Ramos (cell line): Measurements from ENCODE around the gene MCAT.

ENCODE experiments used
- in situ Hi-C: fragments of 300-500 bp; cut with MboI; formaldehyde crosslinking; loops from one replicate; pipeline ENCODE4 v1.14.3; 2022; ENCODE audit warnings: low sequenced_read_pairs; ENCODE audit not compliant: unreplicated experiment

The MCAT gene

DNA sequence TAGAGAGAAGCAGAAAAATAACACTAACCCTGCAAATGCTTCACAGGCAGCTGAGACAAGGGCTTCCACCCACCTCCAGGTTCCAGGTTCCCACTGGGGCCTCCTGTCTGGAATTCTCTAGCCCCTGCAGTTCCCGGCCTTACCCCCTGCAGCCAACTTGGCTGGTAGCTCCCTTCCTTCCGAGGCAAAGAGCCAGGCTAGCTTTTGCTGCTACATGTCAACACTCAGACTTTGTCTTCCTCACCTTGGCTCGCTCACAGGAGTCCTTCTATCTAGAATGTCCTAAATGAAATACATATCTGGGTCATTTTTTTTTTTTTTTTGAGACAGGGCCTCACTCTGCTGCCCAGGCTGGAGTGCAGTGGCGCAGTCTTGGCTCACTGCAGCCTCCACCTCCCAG is 44.1 kb downstream of the MCAT start:
- in situ Hi-C loops = no loop called here

DNA sequence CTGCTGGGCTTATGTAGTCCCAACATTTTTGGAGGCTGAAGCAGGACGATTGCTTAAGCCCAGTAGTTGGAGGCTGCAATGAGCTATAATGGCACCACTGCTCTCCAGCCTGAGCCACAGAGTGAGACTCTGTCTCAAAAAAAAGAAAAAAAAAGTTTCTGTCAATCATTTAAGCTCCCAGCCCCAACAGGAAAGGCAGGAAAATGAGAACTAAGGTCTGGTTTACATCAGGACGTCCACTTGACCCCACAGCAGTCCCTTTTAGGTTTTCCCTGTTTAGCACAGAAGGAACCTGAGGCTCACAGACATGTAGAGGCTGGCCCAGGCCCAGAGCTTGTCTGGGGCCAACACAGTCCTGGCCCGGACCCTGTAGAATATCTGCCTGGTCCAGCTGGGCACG is 44.8 kb downstream of the MCAT start:
- in situ Hi-C loops = no loop called here

DNA sequence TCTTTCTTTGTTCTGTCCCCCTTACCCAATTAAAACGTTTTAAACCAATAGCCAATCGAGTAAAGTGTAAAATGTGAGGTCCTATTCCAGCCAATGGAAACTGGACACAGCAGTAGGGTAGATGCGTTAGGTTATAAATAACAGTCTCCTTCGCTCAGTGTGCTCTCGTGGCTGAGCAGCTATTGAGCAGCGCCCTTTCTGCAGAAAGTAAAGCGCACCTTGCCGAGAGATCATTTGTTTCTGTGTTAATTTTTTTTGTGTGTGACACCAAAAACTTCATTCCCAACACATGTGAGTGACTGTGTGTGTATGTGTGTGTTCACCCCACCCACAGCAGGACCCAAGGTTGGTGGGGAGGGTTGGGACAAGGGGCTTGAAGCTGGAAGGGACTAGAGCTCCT is 46.8 kb downstream of the MCAT start:
- in situ Hi-C loops = no loop called here

DNA sequence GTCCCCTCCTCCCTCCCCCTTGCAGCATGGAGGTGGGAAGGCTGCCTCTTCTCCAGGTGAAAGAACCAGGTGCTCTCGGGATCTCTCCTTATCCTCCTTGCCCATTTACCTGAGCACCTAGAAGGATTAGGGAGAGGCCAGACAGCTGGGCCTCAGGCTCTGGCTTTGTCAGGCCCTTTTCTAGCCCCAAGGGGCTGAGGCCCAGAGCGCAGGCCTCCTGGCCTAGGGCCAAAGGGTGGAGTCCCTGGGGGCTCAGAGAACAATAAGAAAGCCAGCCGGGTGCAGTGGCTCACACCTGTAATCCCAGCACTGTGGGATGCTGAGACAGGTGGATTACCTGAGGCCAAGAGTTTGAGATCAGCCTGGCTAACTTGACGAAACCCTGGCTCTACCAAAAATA is 48.6 kb downstream of the MCAT start:
- in situ Hi-C loops = no loop called here

DNA sequence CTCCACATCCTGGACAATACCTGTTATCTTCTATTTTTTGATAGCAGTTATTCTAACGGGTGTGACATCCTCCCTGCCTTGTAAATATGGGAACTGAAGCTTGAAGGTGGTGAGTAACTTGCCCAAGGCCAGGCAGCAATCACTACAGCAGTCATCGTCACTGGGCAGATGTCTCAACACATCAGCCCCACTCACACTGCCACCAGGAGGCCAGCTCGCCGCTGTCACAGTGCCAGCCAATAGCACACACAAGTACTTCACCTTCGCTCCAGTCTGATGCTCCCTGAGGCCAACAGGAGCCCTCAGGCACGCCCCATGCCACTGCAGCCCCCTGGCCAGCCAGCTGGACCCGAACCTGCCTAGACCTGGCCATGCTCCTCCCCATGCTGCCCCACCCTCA is 49.1 kb downstream of the MCAT start:
- in situ Hi-C loops = no loop called here

DNA sequence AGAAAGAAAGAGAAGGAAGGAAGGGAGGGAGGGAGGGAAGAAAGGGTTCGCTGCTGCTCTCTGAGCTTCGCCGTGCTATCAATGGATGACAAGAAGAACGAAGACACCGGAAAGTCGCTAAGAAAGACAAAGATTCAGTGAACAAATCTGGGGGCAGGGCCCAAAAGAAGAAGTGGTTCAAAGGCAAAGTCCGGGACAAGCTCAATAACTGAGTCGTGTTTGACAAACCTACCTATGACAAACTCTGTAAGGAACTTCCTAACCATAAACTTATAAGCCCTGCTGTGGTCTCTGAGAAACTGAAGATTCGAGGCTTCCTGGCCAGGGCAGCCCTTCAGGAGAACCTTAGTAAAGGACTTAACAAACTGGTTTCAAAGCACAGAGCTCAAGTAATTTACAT is 51.1 kb downstream of the MCAT start:
- in situ Hi-C loops = no loop called here

DNA sequence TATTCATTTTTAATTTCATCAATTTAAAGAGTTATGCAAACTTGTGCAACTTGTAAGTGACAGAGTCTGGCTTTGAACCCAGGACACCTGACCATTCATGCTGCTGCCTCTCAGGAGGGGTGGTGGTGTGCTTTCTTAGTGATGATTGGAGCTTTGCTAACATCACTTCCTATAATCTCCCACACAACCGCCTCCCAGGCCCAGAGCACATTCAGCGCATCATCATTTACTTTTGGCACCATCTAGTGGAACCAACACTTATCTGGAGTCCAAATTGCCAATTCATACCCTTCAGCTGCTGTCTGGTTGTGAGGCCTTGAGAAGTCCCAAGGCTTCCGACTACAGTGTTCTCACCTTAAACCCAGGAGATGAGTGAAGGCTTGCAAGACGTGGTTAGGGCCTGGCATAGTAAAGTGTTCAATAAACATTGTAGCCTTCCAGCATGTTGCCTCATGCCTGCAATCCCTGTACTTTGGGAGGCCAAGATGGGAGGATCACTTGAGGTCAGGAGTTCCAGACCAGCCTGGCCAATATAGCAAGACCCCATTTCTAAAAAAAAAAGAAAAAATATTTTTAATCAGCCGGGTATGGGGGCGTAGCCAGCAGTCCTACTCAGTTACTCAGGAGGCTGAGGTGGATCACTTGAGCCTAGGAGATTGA is 52.9 kb downstream of the MCAT start:
- in situ Hi-C loops = no loop called here

DNA sequence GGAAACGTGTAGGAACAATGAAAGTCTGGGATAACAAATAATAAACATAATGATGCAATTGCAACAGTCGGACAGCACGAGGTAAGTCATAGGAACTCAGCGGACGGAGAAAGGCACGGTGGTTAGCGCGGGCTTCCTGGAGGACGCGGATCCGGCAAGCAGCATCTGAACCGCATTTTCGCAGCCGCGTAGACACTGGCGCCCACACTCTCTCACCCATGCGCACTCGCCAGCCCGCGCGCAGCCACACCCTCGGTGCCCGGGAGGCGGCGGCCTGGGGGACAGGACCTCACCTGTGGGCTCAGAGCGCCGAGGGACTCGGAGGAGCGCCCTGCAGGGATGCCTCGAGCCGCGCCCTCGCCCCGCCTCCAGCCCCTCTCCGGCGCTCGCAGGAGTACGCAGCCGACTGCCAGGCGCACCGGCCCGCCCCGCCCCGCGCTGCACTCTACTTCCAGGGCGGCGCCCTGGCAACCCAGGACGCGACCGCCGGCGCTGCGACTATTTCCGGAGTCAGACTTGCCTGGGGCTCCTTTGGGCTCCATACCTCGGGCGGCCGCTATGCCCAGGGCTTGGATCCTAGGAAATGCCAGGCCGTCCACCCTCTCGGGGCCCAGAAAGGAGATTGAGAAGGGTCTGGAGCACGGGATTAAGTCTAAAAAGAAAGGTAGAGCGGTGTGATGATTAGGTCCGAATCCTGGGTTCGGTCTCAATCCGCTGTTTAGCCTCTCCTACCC is 54.0 kb downstream of the MCAT start, which contains the start of gene TTLL1:
Gene TTLL1, minus strand, starts transcription at position 408 of the 734 bp plus-strand sequence. CDS start 13,805 bp downstream, outside the sequence.
- in situ Hi-C loops = no loop called here

DNA sequence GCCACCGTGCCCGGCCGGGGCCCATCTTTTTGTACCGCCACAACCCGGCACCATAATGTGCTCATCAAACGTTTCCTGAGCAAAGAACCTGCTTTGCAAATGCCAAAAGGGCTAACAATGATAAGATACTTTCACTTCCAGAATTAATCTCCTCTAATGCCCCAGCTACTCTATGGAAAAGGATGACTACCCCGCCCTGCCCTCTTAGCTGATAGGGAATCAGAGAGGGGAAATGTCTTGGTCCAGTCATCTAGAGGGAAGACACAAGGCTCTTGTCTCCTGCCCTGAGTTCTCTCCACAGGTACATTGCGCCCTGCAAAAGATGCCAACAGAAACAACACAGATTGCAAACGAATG is 54.6 kb downstream of the MCAT start:
- in situ Hi-C loops = no loop called here

DNA sequence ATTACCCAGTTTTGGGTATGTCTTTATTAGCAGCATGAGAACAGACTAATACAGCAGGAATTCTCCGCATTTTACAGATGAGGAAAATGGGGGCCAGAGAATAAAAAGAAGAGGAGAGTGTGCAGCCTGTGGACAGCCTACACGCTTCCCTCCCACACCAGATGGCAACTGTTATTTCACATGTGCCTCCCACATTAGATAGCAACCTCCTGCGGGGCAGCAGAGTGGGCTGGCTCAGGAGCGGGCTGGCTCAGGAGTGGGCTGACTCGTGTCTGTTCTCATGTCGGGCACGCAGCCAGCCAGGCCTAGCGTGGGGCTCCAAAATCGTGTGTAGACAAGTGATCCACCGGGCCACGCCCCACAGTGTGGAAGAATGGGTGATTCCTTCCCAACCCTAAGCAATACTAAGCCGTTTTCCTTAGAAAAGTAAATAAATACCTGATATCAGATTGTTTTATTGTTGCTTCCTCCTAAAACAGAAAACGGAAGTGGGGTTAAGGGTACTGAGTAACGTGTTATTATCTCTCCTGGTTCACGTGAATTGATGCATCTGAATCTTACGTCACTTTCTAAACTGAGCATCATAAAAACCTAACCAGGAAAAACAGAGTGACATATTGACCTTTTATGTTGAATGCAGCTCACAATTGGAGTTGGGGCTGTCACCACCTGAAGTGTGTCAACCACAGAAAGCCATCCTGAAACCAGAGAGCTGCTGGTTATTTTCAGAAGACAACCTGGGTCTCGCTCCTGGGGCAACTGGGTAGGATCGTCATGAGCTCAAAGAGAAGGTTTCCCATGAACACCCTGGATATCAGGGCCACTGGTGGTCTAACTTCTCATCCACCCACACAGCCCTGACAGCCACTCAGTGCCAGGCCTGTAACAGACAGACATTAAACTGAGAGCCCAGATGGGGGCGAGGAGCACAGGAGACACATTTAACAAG is 57.3 kb downstream of the MCAT start:
- in situ Hi-C loops = no loop called here
